Mesendoderm (in vitro differentiated cells): ENCODE results near the gene ACOT2. TPM values are rescaled to one million over a fixed set of nuclear protein-coding genes. Genes with fewer than 3 reads are reported as not detected.
A peak's percentile ranks its signal among the peaks of the same experiment; 100 is the strongest.
"Not testable (repeated sequence)": the region's sequence is repeated elsewhere in the genome, so short reads cannot be mapped to it uniquely, and the experiment has no call there.

Experiments
- DNase-seq: peaks from one replicate; pipeline ENCODE4 v3.0.0; 2013
- H2AK5ac ChIP-seq: 2 replicates; pipeline ENCODE4 v1.6.1; 2013; ENCODE audit warnings: low read length, inconsistent platforms
- H2BK120ac ChIP-seq: 2 replicates; pipeline ENCODE4 v1.6.1; 2013; ENCODE audit warnings: low read depth, mild to moderate bottlenecking, low read length, moderate library complexity, mixed read lengths
- H2BK15ac ChIP-seq: replicated peaks from 2 replicates; pipeline ENCODE4 v1.6.1; 2013; ENCODE audit warnings: low read depth, mild to moderate bottlenecking, moderate library complexity
- H2BK5ac ChIP-seq: 2 replicates; pipeline ENCODE4 v1.6.1; 2013; ENCODE audit warnings: low read length, inconsistent platforms
- H3K18ac ChIP-seq: 2 replicates; pipeline ENCODE4 v1.6.1; 2013; ENCODE audit warnings: mild to moderate bottlenecking, low read length, mixed read lengths
- H3K23ac ChIP-seq: one replicate; pipeline ENCODE4 v1.6.1; 2013; ENCODE audit warnings: low read length
- H3K27ac ChIP-seq: 2 replicates; pipeline ENCODE4 v1.5.1; 2013; ENCODE audit warnings: low read depth, mild to moderate bottlenecking, inconsistent platforms, low read length, moderate library complexity
- H3K27me3 ChIP-seq: 2 replicates; pipeline ENCODE4 v1.6.1; 2013; ENCODE audit warnings: low read length, control low read depth, mild to moderate bottlenecking, inconsistent platforms; ENCODE audit not compliant: insufficient read depth, poor library complexity
- H3K36me3 ChIP-seq: 2 replicates; pipeline ENCODE4 v1.6.1; 2013; ENCODE audit warnings: low read length, inconsistent platforms; ENCODE audit not compliant: control insufficient read depth, insufficient read depth
- H3K4ac ChIP-seq: one replicate; pipeline ENCODE4 v1.6.1; 2013; ENCODE audit warnings: low read depth, mild to moderate bottlenecking, low read length, moderate library complexity
- H3K4me1 ChIP-seq: 2 replicates; pipeline ENCODE4 v1.6.1; 2013; ENCODE audit warnings: low read depth, low read length, inconsistent platforms; ENCODE audit not compliant: control insufficient read depth
- H3K4me2 ChIP-seq: 2 replicates; pipeline ENCODE4 v1.6.1; 2013; ENCODE audit warnings: low read length
- H3K4me3 ChIP-seq: 2 replicates; pipeline ENCODE4 v1.5.1; 2013; ENCODE audit warnings: mild to moderate bottlenecking, low read length
- H3K56ac ChIP-seq: one replicate; pipeline ENCODE4 v1.6.1; 2013; ENCODE audit warnings: low read length
- H3K79me1 ChIP-seq: 2 replicates; pipeline ENCODE4 v1.6.1; 2013; ENCODE audit warnings: low read length, inconsistent platforms
- H3K79me2 ChIP-seq: 2 replicates; pipeline ENCODE4 v1.6.1; 2013; ENCODE audit warnings: mild to moderate bottlenecking, low read length; ENCODE audit not compliant: control insufficient read depth, insufficient read depth
- H3K9ac ChIP-seq: 2 replicates; pipeline ENCODE4 v1.6.1; 2013; ENCODE audit warnings: low read length, inconsistent platforms
- H4K5ac ChIP-seq: one replicate; pipeline ENCODE4 v1.6.1; 2013; ENCODE audit warnings: low read length
- H4K8ac ChIP-seq: one replicate; pipeline ENCODE4 v1.6.1; 2013; ENCODE audit warnings: low read depth, mild to moderate bottlenecking, control low read depth, low read length, moderate library complexity
- WGBS: extraction: QIAGEN DNeasy Blood & Tissue Kit; methylation state at CpG from one replicate; pipeline ENCODE4 v1.1.7; 2013; ENCODE audit warnings: low lambda C conversion rate, missing lambda C conversion rate; ENCODE audit not compliant: insufficient coverage; ENCODE audit errors: extremely low coverage; 5-methylcytosine and 5-hydroxymethylcytosine counted together
- polyA plus RNA-seq, 2 experiments: library from polyadenylated mRNA; stranded (reverse); fragments of 200-250 nt; gene quantifications; one replicate each; pipeline ENCODE4 v1.2.3, GENCODE V29; 2013

The ACOT2 gene
- 2.5 TPM for polyA plus RNA-seq (2013, experiment 1 of 2)
- polyA plus RNA-seq (2013, experiment 2 of 2), result 2.5 TPM

GRCh38 chr14:73569185-73569958 is at the start of gene ACOT2:
Gene ACOT2 (plus strand): TSS chr14:73569213. CDS start chr14:73569241, 28 bp downstream.
- H2AK5ac ChIP-seq, H3K79me1 ChIP-seq, H3K4me1 ChIP-seq, H3K36me3 ChIP-seq, H3K27ac ChIP-seq, H4K5ac ChIP-seq, H3K4me3 ChIP-seq, H3K79me2 ChIP-seq, H3K4ac ChIP-seq, H2BK15ac ChIP-seq, H3K27me3 ChIP-seq, H4K8ac ChIP-seq, H2BK120ac ChIP-seq, H3K23ac ChIP-seq, H2BK5ac ChIP-seq, H3K18ac ChIP-seq: not testable (repeated sequence)
- Histone ChIP-seq H3K4me2 (peak within 1 kb of the TSS; percentile 30), H3K56ac (peak within 1 kb of the TSS; percentile 82), H3K9ac (peak within 1 kb of the TSS; percentile 69)
- WGBS, result no CpG with 5 or more reads among the region's 83 CpGs
- DNase-seq, result peak; percentile 87

- H2BK15ac ChIP-seq, result no peak overlapping the region
- H3K36me3 ChIP-seq, result no peaks in the 10 kb centered on the region
- no peak overlapping the region for H3K4ac ChIP-seq
- H3K4me2 ChIP-seq, result no peak overlapping the region
- H3K27ac ChIP-seq, result no peak overlapping the region
- H3K9ac ChIP-seq, result no peak overlapping the region
- H2BK5ac ChIP-seq, result no peak overlapping the region
- no peak overlapping the region for H3K23ac ChIP-seq
- no peak overlapping the region for H4K5ac ChIP-seq
- no peak overlapping the region for H2BK120ac ChIP-seq
- whole genome bisulfite sequencing, result no CpG with 5 or more reads among the region's 4 CpGs
- H3K27me3 ChIP-seq, result no peaks in the 10 kb centered on the region
- no peak overlapping the region for H3K56ac ChIP-seq
- no peak overlapping the region for H3K18ac ChIP-seq
- no peak overlapping the region for H3K4me3 ChIP-seq
- H3K4me1 ChIP-seq, result no peaks in the 10 kb centered on the region
- no peak overlapping the region for H2AK5ac ChIP-seq
- no peaks in the 10 kb centered on the region for H3K79me2 ChIP-seq
- DNase-seq, result no peak
- H3K79me1 ChIP-seq, result no peaks in the 10 kb centered on the region
- H4K8ac ChIP-seq, result no peak overlapping the region
Measured at GRCh38 chr14:73521229-73521628, 47.8 kb upstream of the ACOT2 start.

DNA sequence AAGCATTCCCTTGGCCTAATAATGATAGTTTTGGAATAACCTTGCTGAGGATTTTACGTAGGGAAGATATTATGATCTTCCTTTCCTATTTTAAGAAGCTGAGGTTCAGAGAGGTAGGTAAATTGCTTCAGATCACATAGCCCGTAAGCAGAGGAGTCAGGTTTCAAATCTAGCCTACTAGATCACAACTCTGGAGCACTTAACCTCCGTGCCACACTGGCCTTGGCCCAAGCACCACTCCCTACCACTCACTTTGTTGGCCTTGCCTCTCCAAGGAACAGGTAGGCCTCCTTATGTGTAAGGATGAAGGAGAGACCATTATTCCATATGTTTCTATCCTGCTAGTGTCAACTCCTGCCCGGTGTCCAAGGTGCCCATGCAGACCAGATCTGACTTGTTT is 44.5 kb upstream of the ACOT2 start:
- Histone ChIP-seq H3K4ac (no peak overlapping the region), H2AK5ac (no peak overlapping the region), H3K4me1 (no peaks in the 10 kb centered on the region), H3K4me3 (no peak overlapping the region), H3K27me3 (no peaks in the 10 kb centered on the region), H3K9ac (no peak overlapping the region), H3K4me2 (no peak overlapping the region), H3K79me2 (no peaks in the 10 kb centered on the region), H2BK120ac (no peak overlapping the region), H4K5ac (no peak overlapping the region), H3K56ac (no peak overlapping the region), H2BK5ac (no peak overlapping the region), H3K36me3 (no peaks in the 10 kb centered on the region), H3K79me1 (no peaks in the 10 kb centered on the region), H3K23ac (no peak overlapping the region), H3K27ac (no peak overlapping the region), H3K18ac (no peak overlapping the region), H4K8ac (no peak overlapping the region), H2BK15ac (no peak overlapping the region)
- WGBS, result no CpG with 5 or more reads among the region's 4 CpGs
- no peak for DNase-seq

- Histone ChIP-seq H3K23ac (no peak overlapping the region), H4K5ac (no peak overlapping the region), H3K18ac (no peak overlapping the region), H3K27ac (no peak overlapping the region), H4K8ac (no peak overlapping the region), H3K79me1 (no peaks in the 10 kb centered on the region), H3K79me2 (no peaks in the 10 kb centered on the region), H3K56ac (no peak overlapping the region), H3K4me1 (no peaks in the 10 kb centered on the region), H2AK5ac (no peak overlapping the region), H2BK5ac (no peak overlapping the region), H3K4me2 (no peak overlapping the region), H2BK15ac (no peak overlapping the region), H3K9ac (no peak overlapping the region), H2BK120ac (no peak overlapping the region), H3K4ac (no peak overlapping the region), H3K36me3 (no peaks in the 10 kb centered on the region), H3K4me3 (no peak overlapping the region), H3K27me3 (no peaks in the 10 kb centered on the region)
- no CpG with 5 or more reads among the region's 6 CpGs for WGBS
- DNase-seq, result peak; percentile 28
Measured at GRCh38 chr14:73526036-73526984, 42.7 kb upstream of the ACOT2 start.

DNA sequence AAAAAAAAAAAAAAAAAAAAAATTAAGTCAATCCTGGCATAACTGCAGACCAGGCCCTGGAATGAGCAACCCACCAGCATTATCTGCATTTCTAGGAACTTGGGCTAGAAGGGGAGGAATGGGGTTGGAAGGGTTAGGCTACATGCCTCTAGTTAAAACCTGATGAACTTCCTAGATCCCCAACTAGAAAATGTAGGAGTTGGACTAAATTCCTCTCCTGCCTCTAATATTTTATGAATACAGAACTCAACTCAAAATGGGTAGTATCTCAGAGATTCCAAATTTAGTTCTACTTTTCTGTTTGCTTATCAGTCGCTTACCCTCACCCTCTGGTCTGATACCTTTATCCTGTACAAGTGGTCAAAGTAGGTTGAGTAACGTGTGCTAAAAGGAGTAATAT is 39.7 kb upstream of the ACOT2 start:
- H2BK5ac ChIP-seq, H3K4ac ChIP-seq: not testable (repeated sequence)
- no CpG with 5 or more reads among the region's 2 CpGs for WGBS

More for the DNA sequence above, 39.7 kb upstream of the ACOT2 start:
- H3K27ac ChIP-seq, H4K8ac ChIP-seq, H3K4me1 ChIP-seq, H3K18ac ChIP-seq, H3K23ac ChIP-seq, H3K79me2 ChIP-seq, H4K5ac ChIP-seq, H2AK5ac ChIP-seq, H2BK15ac ChIP-seq, H3K56ac ChIP-seq, DNase-seq, H2BK120ac ChIP-seq, H3K4me3 ChIP-seq, H3K4me2 ChIP-seq, H3K36me3 ChIP-seq, H3K79me1 ChIP-seq, H3K9ac ChIP-seq, H3K27me3 ChIP-seq: not testable (repeated sequence)
